T-helper 2 cell treated with Interferon-gamma antibody and Interleukin-4, amounts not matched to agents 5 μg/mL and 100 μg/mL, for 36 hours (primary cell): Measurements from ENCODE around the gene PTPRB.
"Not testable (repeated sequence)": the region's sequence is repeated elsewhere in the genome, so short reads cannot be mapped to it uniquely, and the experiment has no call there.

ENCODE experiments used
- DNase-seq: peaks from one replicate; pipeline ENCODE4 v3.0.0; 2021; ENCODE audit warnings: low spot score
- H3K27ac Mint-ChIP-seq: one replicate; pipeline ENCODE4 v1.8.0; 2021; ENCODE audit warnings: mild to moderate bottlenecking, mixed read lengths
- H3K27me3 Mint-ChIP-seq: one replicate; pipeline ENCODE4 v1.8.0; 2021; ENCODE audit warnings: low read depth, mixed read lengths
- H3K36me3 Mint-ChIP-seq: one replicate; pipeline ENCODE4 v1.8.0; 2021; ENCODE audit warnings: low read depth, mixed read lengths
- H3K4me1 Mint-ChIP-seq: one replicate; pipeline ENCODE4 v1.8.0; 2021; ENCODE audit warnings: low read depth, mixed read lengths
- H3K4me3 Mint-ChIP-seq: one replicate; pipeline ENCODE4 v1.8.0; 2022; ENCODE audit warnings: mild to moderate bottlenecking, moderate library complexity, mixed read lengths
- H3K9me3 Mint-ChIP-seq: one replicate; pipeline ENCODE4 v1.8.0; 2021; ENCODE audit warnings: mixed read lengths

The PTPRB gene

DNA sequence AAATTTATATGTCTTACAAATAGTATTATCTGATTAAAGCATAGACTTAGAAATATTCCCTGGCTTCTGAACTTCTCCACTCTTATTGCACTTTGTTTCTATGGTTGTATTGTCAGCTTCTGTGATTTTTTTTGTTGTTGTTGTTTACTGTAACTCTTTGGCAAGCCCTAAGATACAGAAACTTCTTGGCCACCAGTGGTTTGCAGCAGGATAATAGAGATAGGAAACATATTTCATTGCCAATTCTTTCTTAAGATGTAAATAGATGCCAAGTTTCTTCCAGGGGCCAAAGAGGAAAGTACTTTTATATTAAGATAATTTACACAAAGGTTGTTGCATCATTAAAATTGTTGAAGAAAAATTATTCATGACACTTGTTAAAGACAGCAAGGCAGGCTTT lies 123.8 kb downstream of the PTPRB start:
- Mint-ChIP-seq H3K36me3 (no peaks in the 10 kb centered on the region), H3K4me1 (no peaks in the 10 kb centered on the region), H3K27ac (no peak overlapping the region), H3K27me3 (no peaks in the 10 kb centered on the region), H3K9me3 (no peaks in the 10 kb centered on the region), H3K4me3 (no peak overlapping the region)
- DNase-seq = no peak

DNA sequence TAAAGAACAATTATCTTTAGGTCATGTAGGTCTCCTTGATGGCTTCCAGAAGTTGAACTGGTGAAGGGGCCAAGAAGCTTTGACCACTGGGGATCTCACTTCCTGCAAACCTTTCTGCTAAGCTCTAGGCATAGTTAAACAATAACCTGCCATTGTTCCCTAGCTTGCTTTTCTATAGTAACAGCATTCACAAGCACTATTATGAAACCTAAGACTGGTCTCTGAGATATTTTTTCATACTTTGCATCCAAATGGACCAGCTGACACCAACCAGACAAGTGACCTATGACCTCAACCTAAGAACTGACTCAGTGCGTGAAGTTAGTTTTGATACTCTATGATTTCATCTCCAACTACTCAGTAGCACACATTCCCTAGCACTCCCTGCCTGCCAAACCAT lies 129.1 kb downstream of the PTPRB start:
- no peaks in the 10 kb centered on the region for H3K36me3 Mint-ChIP-seq

DNA sequence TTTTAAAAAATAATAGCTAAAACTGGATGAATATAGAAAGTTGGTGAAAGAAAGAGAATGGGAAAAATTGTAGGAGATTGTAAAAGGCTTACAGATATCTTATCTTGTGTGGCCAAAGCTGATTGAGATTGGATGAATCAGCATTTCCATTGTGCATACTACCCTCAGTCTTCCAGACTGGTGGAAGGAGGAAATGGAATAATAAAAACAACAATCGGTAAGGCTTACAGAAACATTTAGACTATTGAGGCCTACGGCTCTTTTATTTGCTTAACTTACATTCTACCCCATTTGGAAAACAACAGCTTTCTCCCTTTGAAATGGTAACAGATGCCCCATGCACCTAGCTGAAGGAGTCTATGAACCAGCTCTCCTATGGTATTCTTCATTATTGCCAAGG lies 129.8 kb downstream of the PTPRB start:
- H3K4me1 Mint-ChIP-seq = no peaks in the 10 kb centered on the region
- H3K36me3 Mint-ChIP-seq = no peaks in the 10 kb centered on the region
- no peaks in the 10 kb centered on the region for H3K27me3 Mint-ChIP-seq
- no peak overlapping the region for H3K27ac Mint-ChIP-seq
- no peak overlapping the region for H3K4me3 Mint-ChIP-seq
- no peak for DNase-seq
- H3K9me3 Mint-ChIP-seq = peaks cover 5% of the 10 kb centered on the region

More for the DNA sequence above, 129.1 kb downstream of the PTPRB start:
- no peak for DNase-seq
- peaks cover 5% of the 10 kb centered on the region for H3K9me3 Mint-ChIP-seq
- H3K4me1 Mint-ChIP-seq = no peaks in the 10 kb centered on the region
- H3K4me3 Mint-ChIP-seq = no peak overlapping the region
- H3K27ac Mint-ChIP-seq = no peak overlapping the region
- no peaks in the 10 kb centered on the region for H3K27me3 Mint-ChIP-seq

DNA sequence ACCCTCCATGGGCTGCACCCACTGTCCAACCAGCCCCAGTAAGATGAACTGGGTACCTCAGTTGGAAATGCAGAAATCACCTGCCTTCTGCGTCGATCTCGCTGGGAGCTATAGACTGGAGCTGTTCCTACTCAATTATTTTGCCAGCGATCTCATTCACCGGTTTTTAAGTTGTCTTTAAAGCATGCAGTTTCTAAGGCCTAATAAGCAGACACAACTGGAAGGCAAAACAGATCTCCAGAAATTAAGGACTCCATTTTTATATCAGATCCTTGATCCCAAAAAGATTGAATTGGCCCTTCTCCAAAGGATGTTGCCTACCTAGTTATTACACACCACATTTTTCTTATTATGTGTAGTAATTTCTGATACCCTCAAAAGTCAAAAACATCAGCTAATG lies 139.7 kb downstream of the PTPRB start:
- no peak overlapping the region for H3K27ac Mint-ChIP-seq
- H3K27me3 Mint-ChIP-seq = no peaks in the 10 kb centered on the region
- peaks cover 5% of the 10 kb centered on the region for H3K9me3 Mint-ChIP-seq
- H3K4me1 Mint-ChIP-seq = no peaks in the 10 kb centered on the region
- no peak overlapping the region for H3K4me3 Mint-ChIP-seq
- H3K36me3 Mint-ChIP-seq = no peaks in the 10 kb centered on the region
- no peak for DNase-seq

DNA sequence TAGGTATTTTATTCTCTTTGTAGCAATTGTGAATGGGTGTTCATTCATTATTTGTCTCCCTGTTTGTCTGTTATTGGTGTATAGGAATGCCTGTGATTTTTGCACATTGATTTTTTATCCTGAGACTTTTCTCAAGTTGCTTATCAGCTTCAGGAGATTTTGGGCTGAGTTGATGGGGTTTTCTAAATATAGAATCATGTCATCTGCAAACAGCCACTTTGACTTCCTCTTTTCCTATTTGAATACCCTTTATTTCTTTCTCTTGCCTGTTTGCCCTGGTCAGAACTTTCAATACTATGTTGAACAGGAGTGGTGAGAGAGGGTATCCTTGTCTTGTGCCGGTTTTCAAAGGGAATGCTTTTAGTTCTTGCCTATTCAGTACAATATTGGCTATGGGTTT lies 144.3 kb downstream of the PTPRB start:
- H3K27me3 Mint-ChIP-seq, H3K36me3 Mint-ChIP-seq, H3K4me3 Mint-ChIP-seq, H3K9me3 Mint-ChIP-seq, DNase-seq, H3K27ac Mint-ChIP-seq, H3K4me1 Mint-ChIP-seq: not testable (repeated sequence)

DNA sequence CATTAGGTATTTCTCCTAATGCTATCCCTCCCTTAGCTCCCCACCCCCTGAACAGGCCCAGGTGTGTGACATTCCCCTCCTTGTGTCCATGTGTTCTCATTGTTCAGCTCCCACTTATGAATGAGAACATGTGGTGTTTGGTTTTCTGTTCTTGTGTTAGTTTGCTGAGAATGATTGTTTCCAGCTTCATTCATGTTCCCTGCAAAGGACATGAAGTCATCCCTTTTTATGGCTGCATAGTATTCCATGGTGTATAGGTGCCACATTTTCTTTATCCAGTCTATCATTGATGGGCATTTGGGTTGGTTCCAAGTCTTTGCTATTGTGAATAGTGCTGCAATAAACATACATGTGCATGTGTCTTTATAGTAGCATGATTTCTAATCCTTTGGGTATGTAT lies 146.3 kb downstream of the PTPRB start:
- not testable (repeated sequence) for H3K4me1 Mint-ChIP-seq, H3K36me3 Mint-ChIP-seq, DNase-seq, H3K4me3 Mint-ChIP-seq, H3K27ac Mint-ChIP-seq, H3K27me3 Mint-ChIP-seq, H3K9me3 Mint-ChIP-seq

DNA sequence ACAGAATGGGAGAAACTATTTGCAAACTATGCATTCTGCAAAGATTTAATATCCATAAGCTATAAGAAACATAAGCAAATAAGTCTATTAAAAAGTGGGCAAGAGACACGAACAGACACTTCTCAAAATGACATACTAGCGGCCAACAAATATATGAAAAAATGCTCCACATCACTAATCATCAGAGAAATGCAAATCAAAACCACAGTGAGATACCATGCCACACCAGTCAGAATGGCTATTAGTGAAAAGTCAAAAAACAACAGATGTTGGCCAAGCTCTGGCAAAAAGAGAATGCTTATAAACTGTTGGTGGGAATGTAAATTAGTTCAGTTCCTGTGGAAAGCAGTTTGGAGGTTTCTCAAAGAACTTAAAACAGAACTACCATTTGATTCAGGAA lies 149.8 kb downstream of the PTPRB start:
- H3K36me3 Mint-ChIP-seq = no peaks in the 10 kb centered on the region
- no peak overlapping the region for H3K4me3 Mint-ChIP-seq
- H3K27ac Mint-ChIP-seq = no peak overlapping the region
- H3K4me1 Mint-ChIP-seq = no peaks in the 10 kb centered on the region
- DNase-seq = no peak
- no peaks in the 10 kb centered on the region for H3K9me3 Mint-ChIP-seq
- H3K27me3 Mint-ChIP-seq = no peaks in the 10 kb centered on the region

DNA sequence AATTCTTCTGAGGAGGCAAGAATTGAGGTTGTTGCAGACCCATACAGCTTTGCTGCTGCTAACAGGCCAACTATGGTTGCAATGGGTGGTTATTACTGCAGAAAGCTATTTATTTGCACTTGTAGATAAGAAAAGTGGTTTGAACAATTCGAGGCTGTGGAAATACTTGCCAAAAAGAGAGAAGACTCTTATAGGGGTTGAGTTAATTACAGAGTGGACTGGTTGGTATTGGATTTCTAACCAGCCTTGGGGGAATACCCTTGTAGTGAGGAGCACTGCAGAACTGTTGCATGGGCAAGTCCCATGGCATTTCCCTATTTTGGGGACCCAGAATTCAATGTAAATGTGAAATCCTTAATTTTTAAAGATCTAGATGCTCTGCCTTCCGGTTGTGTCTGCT lies 150.6 kb downstream of the PTPRB start:
- H3K4me3 Mint-ChIP-seq = no peak overlapping the region
- H3K27me3 Mint-ChIP-seq = no peaks in the 10 kb centered on the region
- no peak overlapping the region for H3K27ac Mint-ChIP-seq
- H3K36me3 Mint-ChIP-seq = no peaks in the 10 kb centered on the region
- no peak for DNase-seq
- no peaks in the 10 kb centered on the region for H3K4me1 Mint-ChIP-seq
- H3K9me3 Mint-ChIP-seq = no peaks in the 10 kb centered on the region

DNA sequence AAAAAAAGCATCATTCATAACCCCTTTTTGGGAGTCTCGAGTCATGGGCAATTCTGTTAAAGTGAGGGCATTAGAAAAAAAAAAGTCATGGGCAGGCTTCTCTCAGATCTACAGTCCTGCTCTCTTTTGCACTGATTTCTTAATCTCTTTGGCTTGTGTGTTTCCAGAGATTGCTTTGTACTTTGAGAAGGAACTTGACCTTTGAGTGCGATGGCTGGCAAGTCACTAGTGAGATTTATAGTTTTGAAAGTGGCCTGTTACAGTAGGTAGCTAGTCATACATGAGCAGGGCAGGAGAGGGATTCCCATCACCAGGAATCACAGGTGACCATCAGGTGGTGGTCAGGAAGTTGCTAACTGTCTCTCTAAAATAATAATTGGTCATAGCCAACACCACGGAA lies 151.5 kb downstream of the PTPRB start:
- no peak overlapping the region for H3K4me3 Mint-ChIP-seq
- no peaks in the 10 kb centered on the region for H3K27me3 Mint-ChIP-seq
- DNase-seq = no peak
- H3K27ac Mint-ChIP-seq = no peak overlapping the region
- H3K4me1 Mint-ChIP-seq = no peaks in the 10 kb centered on the region
- no peaks in the 10 kb centered on the region for H3K9me3 Mint-ChIP-seq
- no peaks in the 10 kb centered on the region for H3K36me3 Mint-ChIP-seq

DNA sequence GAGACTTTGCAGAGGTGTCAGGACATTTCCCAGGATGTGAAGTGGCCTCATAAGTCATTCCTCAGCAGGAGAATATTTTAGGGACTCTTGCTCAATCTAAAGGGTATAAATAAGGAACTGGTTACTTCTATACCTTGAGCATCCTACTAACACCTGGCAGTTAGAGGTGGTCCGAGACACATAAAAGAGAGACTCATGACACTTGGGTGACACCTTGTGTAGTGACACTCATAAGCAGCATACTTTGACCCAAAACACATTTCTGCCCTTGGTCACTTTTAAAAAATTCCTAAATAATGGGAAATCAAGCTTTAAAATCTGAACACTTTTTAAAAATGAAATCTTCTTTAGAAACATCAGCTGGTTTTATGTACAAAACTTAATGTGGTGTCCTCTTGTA lies 152.8 kb downstream of the PTPRB start:
- H3K4me3 Mint-ChIP-seq = no peak overlapping the region
- H3K9me3 Mint-ChIP-seq = no peaks in the 10 kb centered on the region
- H3K4me1 Mint-ChIP-seq = no peaks in the 10 kb centered on the region
- H3K36me3 Mint-ChIP-seq = no peaks in the 10 kb centered on the region
- no peak for DNase-seq
- H3K27me3 Mint-ChIP-seq = no peaks in the 10 kb centered on the region
- no peak overlapping the region for H3K27ac Mint-ChIP-seq

DNA sequence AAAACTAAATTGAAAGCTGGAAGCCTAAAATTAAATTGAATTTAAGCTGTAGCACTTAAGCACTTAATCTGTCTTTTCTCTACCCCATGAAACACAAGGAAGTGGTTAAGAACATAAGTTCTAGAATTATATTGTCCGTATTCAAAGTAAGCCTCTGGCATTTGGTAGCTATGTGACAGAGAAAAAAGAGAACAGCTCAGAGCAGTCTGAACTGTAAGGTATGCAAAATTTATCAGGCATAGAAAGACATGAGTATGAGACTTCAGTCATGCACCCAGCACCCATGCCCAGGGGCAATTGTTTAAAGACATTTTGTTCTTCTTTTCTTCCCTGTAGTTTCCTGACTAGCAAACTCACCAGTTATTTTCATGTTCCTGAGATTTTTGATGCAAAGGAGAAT lies 154.5 kb downstream of the PTPRB start:
- H3K4me3 Mint-ChIP-seq = no peak overlapping the region
- no peak for DNase-seq
- no peaks in the 10 kb centered on the region for H3K4me1 Mint-ChIP-seq
- no peak overlapping the region for H3K27ac Mint-ChIP-seq
- no peaks in the 10 kb centered on the region for H3K36me3 Mint-ChIP-seq
- H3K9me3 Mint-ChIP-seq = no peaks in the 10 kb centered on the region
- H3K27me3 Mint-ChIP-seq = no peaks in the 10 kb centered on the region

DNA sequence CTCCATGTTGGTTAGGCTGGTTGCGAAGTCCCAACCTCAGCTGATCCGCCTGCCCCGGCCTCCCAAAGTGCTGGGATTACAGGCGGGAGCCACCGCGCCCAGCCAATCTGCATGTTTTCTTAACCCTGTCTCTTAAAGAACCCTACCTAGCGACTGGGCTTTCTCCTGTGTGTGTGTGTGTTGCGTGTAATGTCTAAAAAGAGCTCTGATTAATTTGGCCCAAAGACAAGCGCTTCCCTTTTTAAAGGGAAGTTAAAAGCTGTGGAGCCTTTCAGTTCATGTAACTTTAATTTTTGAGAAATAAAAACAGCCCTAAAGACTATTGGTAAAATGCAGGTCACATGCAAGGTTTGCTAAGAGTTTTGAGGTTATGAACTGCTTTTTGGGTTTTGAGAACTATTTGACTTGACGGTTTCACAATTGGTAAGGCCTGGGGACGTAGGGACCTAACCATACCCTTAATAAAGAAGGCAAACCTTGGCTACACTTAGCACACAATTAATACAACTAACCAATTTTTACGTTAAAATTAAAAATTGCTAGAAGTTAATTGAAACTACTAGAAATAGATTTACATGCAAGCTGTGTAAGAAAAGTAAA lies 167.9 kb downstream of the PTPRB start:
- Mint-ChIP-seq H3K4me1 (no peaks in the 10 kb centered on the region), H3K27ac (no peak overlapping the region), H3K27me3 (no peaks in the 10 kb centered on the region), H3K36me3 (no peaks in the 10 kb centered on the region), H3K9me3 (peaks cover 4% of the 10 kb centered on the region), H3K4me3 (no peak overlapping the region)
- DNase-seq = no peak

DNA sequence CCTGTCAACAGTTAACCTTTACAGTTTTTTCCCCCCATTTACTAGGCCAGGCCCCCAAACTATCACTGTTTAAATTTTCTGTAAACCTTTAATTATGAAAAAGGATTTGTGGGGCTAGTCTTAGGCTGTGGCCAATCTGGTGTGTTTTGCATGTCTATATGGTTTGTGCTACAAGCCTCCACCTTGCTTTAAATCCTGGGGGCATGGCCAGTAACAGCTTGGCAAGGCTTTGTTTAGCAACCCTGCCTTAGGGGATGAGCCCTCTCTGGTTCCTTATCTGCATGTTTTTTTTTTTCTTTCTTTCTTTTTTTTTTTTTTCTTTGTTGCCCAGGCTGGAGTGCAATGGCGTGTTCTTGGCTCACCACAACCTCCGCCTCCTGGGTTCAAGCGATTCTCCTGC lies 168.5 kb downstream of the PTPRB start:
- Mint-ChIP-seq H3K27me3 (no peaks in the 10 kb centered on the region), H3K27ac (no peak overlapping the region), H3K4me1 (no peaks in the 10 kb centered on the region), H3K36me3 (no peaks in the 10 kb centered on the region), H3K9me3 (peaks cover 9% of the 10 kb centered on the region), H3K4me3 (no peak overlapping the region)
- DNase-seq = no peak

DNA sequence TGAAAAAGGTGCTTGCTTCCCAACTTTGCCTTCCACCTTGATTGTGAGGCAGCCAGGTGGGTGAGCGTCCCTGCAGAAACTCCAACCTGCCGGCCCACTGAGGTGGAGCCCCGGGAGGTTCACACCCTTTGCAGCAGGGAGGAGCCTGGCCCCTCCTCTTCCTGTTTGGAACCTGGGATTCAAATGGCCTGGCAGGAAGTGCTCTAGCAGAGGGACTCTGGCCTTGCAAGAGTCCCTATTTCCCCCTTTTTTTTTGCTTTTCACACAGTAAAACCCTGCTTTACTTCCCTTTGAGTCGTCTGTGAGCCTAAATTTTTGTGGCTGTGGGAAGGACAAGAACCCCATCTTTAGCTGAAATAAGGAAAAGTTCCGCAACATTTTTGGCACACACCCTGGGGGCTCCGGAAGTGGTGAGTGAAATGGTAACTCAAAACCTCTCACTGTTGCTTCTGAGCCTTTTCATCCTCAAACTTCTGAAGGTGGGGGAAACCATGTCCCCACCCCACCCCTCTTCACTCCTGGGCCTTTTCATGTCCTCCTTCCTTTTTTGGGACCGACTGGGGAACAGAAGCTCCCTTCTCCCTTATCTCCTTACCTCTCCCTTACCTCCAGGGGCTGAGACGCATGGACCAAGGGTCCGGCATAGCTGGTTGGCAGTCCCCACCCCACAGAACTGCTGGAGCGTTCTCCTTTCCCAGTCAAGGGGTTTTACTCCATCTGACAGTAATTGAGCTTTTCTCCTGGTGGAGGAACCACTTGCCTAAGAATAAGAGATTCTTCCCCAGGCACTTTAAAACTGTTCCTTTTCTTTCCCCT lies 169.1 kb downstream of the PTPRB start:
- no peak for DNase-seq
- no peaks in the 10 kb centered on the region for H3K36me3 Mint-ChIP-seq
- H3K4me1 Mint-ChIP-seq = no peaks in the 10 kb centered on the region
- H3K27me3 Mint-ChIP-seq = no peaks in the 10 kb centered on the region
- no peak overlapping the region for H3K4me3 Mint-ChIP-seq
- H3K9me3 Mint-ChIP-seq = peaks cover 9% of the 10 kb centered on the region
- H3K27ac Mint-ChIP-seq = no peak overlapping the region

DNA sequence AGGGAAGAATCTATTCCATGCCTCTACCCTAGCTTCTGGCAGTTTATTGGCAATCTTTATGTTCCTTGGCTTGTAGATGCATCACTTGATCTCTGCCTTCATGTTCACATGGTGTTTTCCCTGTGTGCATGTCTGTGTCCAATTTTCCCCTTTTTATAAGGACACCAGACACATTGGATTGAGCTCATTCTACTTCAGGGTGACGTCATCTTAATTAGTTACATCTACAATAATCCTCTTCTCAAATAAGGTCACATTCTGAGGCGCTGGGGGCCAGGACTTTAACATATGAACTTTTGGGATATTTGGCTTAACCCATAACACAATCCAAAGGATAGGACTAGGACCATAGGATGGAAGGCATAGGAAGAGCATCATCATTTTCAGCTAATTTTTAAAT lies 169.8 kb downstream of the PTPRB start:
- Mint-ChIP-seq H3K4me1 (no peaks in the 10 kb centered on the region), H3K27me3 (no peaks in the 10 kb centered on the region), H3K27ac (no peak overlapping the region), H3K36me3 (no peaks in the 10 kb centered on the region), H3K9me3 (peaks cover 9% of the 10 kb centered on the region), H3K4me3 (no peak overlapping the region)
- DNase-seq = no peak
